CD4-positive, alpha-beta T cell treated with Interleukin-4 for 4 hours (primary cell): ENCODE measurements around the gene SLC19A3.
"Not testable (repeated sequence)": the region's sequence is repeated elsewhere in the genome, so short reads cannot be mapped to it uniquely, and the experiment has no call there.

Experiments
- DNase-seq: peaks from one replicate; pipeline ENCODE4 v3.0.0-alpha.2; 2020

Gene SLC19A3

DNA sequence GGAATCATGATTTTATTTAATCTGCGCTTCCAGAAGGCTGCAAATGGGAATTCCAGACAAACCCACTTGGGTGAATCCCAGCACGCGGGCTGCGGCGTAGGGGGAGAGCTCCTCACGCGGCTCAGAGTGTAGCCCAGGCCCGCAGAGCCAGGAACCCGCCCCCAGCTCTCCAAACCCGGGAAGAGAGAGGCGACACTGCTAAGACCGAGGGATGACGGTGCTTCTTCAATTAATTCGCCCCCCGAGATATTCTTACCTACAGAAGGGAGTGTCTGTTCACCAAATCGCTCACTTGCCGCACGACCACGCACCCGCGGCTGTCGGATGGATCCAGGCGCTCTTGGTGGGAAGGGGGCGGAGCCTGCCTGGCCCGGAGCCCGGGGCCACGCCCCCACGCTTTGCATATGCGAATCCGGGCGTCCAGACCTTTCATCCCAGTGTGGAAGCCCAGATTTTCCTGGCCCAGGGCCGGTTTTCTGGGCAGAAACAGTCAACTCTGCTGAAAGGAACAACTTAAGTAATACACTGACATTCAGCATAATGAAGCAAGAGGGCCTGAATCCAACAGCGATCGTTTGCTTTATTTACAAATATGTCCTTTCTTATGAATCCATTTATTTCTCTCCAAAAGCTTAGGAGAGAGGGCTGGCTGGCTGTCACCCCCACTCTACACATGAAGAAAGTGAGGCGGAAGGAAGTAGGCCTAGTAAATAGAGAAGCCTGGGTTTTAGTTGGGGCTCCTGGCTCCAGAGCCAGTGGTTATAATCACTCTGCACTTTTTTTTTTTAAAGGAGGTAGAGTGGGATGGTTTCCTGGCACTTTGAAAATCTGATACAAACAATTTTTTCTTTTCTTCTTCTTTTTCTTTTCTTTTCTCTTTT is at the start of gene SLC19A3:
SLC19A3 (minus strand) TSS at position 342 of the 881 bp plus-strand sequence. CDS start 15,710 bp downstream, outside the sequence.
- no peak for DNase-seq

DNA sequence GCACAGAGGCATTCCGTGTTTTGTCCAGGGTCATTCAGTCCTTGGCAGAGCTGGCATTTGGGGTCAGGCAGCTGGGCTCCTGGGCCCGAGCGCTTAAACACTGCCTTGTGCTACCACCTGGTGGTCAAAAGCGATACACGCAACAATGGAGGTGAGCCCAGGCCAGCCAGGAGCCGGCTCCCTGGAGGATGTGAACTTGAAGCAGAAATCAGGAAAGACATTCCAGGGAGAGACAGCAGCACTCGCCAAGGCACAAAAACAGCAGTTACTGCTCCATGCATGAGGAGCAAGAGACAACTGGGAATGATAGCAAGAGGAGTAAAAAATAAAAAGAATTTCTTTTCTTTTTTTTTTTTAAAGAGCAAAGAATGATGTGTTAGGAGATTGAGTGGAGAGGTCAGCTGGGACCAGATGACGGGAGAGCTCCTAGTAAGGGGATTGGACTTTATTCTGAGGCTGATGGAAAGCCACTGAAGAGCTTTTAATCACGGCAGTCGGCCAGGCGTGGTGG is 48.6 kb upstream of the SLC19A3 start:
- DNase-seq = peak; percentile 37

DNA sequence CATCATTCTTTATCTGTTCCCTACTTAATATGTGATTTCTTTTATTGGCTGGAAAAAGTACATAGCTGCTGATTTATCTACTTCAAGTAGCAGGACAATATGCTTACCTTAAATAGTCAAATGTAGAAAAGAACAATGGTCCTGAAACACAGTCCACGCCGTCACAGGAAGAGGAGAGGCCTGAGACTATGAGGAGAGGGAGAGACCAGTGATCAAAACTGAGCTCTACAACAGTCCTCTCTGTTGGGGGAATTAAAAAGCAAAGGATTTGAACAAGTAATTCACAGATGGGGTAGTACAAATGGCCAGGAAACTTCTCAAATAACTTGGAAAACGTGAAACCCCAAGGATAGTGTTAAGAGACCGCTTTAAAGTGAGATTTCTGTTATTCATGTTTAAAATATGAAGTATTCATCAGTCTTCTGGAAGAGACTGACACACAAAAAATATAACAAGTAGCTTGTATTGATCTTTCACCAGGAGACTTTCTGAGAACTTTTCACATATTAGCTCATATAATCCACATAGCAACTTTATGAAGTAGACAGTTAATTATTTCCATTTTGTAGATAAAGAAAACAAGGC is 48.1 kb upstream of the SLC19A3 start:
- no peak for DNase-seq

DNA sequence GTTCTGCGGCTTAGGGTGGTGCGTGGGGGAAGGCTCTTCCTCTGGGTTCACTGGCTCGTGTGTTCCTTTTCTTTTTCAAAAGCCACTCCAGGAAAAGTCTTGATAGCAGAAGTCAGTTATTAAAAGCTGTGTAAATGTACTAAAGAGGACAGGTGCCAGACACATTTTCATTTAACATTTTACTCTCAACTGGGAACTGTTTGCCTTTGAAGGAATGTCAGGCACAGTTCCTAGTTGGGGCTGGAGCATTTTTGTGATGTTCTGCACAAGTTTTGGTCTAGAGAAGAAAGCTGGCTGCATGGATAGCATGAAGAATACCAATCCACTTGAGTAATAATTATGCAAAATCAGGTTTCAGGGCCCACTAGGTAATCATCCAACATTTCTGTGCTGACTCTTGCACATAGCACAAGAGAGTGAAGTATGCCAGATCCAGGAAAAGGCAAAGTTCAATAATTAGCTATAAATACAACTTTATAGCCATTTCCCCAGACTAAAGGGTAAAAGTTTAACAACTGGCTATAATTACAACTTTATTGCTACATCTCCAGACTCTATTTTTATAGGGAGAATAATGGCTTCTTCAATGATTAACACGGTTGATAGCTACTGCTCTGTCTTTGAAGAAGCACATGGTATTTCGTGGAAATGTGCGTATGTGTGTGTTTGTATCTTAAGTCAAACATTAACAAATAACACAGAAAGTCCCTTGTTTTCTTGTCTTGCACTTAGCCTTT is 44.1 kb upstream of the SLC19A3 start:
- DNase-seq = no peak

DNA sequence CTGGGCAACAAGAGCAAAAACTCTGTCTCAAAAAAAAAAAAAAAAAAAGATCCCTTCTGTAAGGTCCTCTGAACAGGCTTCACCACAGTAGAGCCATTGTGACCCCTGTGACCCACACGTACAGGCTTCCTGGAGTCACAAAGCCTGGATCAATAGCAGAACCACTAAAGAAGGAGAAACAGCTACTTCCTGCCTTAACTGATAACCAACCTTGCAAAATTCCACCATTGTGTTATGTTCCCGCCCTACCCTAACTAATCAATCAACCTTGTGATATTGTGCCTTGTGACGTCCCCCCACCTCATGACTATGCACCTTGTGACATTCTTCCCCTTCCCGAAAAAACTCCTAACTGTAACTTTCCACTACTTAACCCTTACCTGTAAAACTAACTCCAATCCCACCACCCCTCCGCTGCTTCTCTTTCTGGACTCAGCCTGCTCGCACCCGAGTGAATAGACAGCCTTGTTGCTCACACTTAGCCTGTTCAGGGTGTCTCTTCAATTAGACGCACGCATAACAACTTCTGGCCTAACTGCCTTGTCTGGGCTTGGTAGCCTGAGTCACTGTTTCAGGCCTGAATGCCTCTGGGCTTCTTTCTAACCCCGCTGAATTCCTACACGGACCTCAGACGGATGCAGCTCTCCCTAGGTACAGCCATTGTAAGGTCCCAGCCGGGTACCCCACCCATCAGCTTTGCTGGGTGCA is 41.7 kb upstream of the SLC19A3 start:
- DNase-seq = no peak

DNA sequence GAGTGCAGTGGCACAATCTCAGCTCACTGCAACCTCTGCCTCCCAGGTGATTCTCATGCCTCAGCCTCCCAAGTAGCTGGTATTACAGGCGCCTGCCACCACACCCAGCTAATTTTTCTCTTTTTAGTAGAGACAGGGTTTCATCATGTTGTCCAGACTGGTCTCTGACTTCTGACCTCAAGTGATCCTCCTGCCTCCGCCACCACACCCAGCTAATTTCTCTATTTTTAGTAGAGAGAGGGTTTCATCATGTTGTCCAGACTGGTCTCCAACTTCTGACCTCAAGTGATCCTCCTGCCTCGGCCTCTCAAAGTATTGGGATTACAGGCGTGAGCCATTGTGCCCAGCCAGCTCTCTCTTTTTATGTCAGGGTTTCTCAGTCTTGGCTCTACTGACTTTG is 38.4 kb upstream of the SLC19A3 start:
- not testable (repeated sequence) for DNase-seq

DNA sequence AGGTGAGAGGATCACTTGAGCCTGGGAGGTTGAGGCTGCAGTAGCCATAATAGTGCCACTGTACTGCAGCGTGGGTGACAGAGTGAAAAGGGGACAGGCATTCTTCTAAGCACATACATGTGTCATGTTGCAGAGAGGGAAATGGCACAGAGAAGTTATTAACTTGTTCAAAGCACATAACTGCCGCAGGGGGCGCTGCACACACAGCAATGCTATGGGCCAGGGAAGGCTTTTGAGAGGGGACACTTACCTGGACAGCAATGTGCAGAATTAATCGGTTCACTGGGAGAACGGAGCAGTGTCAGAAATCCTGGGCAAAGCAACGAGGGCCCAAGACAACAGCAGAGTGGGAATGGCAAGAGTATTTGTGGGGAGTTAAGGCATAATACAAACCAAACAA is 30.3 kb upstream of the SLC19A3 start:
- DNase-seq = no peak

DNA sequence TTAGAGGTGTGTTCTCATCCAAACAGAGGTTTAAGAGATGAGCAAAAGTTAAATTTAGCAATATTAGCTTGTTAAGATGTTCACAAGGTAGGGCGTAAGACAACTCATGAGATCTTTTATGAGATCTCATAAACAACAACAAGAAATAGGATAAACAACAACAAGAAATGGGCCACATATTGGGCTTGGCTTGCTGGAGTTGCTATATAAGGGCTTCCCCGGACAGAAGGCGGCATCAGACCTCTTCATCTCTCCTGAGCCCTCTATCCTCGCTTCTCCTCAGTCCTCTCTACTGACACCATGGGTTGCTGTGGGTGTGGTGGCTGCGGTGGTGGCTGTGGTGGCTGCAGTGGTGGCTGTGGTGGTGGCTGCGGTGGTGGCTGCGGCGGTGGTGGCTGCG is 27.8 kb upstream of the SLC19A3 start, which contains the start of gene SCYGR8:
SCYGR8 (plus strand) TSS at position 301 of the 400 bp plus-strand sequence; CDS start at position 301, 0 bp downstream.
- no peak for DNase-seq

DNA sequence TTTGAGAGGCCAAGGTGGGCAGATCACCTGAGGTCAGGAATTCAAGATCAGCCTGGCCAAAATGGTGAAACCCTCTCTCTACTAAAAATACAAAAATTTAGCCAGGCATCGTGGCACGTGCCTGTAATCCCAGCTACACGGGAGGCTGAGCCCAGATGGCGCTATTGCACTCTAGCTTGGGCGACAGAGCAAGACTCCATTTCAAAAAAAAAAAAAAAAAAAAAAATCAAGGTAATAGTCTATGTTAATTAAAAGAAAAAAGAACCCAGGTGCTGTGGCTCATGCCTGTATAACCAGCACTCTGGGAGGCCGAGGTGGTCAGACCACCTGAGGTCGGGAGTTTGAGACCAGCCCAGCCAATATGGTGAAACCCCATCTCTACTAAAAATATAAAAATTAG is 22.9 kb upstream of the SLC19A3 start:
- DNase-seq = not testable (repeated sequence)

DNA sequence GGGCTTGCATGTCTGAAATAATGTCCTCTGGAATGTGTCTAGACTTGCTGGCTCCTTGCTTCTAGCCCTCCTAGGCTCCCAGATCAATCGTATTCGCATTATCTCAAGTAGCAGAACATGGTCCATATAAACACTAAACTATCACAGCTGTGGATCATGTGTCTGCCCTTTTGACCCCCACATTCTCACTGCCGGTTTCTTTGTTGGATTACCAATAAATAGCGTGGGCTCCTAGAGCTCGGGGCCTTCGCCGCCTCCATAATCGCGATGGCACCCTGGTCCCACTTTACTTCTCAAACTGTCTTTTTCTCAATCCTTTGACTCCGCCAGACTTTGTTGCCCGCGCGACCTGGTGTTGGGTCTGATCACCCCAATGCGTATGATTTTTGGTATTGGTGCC is 21.5 kb upstream of the SLC19A3 start:
- DNase-seq = no peak

DNA sequence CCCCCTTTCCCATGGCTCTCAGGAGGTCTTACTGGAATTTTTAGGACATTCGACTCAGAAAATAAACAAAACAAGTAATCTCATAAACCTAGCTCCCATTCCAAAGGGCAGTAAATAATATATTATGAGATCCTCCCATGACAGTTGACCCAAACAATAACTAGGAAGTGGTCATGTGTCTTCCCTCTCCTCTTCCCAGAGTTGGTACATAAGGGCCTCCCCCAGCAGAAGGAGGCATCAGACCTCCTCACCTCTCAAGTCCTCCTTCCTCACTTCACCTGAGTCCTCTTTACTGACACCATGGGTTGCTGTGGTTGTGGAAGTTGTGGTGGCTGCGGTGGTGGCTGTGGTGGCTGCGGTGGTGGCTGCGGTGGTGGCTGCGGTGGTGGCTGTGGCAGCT is 10.2 kb upstream of the SLC19A3 start, which contains the start of gene SCYGR7:
SCYGR7 (plus strand) TSS at position 301 of the 400 bp plus-strand sequence; CDS start at position 301, 0 bp downstream.
- DNase-seq = no peak

DNA sequence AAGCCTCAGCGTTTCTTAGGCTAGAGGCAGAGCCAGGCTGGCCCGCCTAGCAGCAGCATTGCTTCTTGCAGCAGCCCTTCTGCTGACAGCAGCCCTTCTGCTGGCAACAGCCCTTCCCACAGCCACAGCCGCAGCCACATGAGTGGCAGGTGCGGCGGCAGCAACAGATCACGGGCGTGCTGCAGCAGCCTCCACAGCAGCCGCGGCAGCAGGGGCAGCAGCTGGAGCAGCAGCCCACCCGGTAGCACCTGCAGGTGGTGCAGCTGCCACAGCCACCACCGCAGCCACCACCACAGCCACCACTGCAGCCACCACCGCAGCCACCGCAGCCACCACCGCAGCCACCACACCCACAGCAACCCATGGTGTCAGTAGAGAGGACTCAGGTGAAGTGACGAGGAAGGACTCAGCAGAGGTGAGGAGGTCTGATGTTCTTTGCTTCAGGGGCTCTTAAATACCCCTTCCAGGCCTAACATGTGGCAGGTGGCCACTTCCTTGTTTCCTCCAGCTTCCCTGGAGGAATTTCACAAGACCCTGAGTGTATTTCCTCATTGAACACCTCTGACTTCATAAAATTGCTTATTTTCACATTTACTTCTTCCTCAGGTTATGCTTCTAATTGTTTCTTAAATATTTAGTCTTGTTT is 6.7 kb upstream of the SLC19A3 start, which contains the start of gene SCYGR6:
SCYGR6 (minus strand) TSS at position 364 of the 646 bp plus-strand sequence; CDS start at position 364, 0 bp downstream.
- no peak for DNase-seq

DNA sequence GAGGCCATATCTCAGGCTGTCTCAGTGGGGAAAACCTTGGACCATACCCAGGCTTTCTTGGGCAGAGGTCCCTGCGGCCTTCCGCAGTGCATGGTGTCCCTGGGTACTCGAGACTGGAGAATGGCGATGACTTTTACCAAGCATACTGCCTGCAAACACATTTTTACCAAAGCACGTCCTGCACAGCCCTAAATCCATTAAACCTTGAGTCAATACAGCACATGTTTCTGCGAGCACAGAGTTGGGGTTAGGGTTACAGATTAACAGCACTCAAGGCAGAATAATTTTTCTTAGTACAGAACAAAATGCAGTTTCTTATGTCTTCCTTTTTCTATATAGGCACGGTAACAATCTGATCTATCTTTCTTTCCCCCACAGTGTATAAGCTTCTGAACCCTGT is 5.0 kb upstream of the SLC19A3 start:
- DNase-seq = not testable (repeated sequence)

DNA sequence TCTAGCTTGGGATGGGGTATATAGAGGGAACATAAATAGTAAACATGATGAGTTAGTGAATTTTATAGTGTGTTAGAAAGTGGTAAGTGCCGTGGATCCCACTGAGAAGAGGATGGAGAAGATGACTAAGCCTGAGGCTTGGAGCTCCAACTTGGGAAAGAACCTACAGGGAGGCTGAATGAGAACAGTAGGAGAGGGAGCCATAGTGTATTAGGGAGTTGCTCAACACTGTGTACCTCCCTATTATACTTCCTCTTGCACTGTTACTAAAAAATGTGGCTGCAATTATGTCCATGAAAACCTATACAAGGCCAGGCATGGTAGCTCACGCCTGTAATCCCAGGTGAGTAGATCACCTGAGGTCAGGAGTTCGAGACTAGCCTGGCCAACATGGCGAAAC is 2.9 kb upstream of the SLC19A3 start:
- DNase-seq = no peak

DNA sequence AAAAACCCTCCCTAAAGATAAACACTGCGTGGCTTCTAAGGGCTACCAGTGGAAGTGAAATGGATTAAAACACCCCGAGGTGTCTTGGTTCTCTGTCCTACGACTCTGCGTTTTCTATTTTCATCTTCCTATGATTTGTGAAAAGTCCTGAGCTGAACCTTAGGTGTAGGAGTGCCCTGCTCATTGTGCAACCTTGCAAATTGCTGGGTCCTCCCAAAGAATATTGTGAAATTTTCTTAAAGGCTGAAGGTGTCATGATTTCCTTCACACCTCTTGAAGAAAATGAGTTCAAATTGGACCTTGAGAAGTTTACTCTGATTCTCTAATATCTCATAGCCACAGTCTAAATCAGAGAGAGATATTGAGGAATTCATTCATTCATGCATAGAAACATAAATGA is 1.8 kb upstream of the SLC19A3 start:
- DNase-seq = no peak

DNA sequence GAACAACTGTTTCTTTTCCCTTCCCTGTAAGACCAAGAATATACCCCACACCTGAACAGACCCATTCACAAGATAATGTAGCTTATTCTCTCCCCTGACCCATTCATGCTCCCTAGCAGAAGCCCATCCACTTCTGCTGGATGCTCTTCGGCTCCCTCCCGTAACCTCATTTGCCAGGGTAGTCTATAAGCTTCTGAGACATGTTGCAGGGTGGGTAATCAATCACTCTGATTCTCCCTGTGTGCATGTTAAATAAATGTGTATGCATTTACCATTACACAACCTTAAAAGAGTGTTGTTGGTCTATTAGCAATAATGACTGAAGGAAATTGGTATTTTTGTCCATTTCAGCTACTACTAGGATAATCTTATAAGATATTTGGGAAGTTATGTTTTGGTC is 1.3 kb downstream of the SLC19A3 start:
- DNase-seq = no peak

DNA sequence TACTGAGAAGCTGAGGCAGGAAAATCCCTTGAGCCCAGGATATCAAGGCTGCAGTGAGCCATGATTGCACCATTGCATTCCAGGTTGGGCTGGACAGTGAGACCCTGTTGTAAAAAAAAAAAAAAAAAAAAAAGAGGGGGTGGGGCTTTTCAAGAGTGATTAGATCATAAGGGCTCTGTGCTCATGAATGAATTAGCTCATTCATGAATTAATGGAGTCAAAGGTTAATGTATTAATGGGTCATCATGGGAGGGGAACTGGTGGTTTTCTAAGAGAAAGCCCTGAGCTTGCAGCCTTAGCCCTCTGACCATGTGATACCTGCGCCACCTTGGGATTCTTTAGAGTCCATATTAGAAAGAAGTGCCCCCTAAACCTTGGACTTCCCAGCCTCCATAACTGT is 4.5 kb downstream of the SLC19A3 start:
- no peak for DNase-seq

DNA sequence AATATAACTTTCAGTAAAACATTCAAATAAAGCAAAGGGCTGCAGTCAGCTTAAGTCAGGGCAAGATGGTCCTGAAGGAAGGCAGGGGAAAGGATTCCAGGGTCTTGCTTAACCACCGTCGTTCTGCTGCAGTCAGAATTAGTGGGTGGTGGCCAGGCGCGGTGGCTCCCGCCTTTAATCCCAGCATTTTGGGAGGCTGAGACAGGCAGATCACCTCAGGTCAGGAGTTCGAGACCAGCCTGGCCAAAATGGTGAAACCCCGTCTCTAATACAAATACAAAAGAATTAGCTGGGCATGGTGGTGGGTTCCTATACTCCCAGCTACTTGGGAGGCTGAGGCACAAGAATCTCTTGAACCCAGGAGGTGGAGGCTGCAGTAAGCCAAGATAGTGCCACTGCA is 6.8 kb downstream of the SLC19A3 start:
- DNase-seq = no peak

DNA sequence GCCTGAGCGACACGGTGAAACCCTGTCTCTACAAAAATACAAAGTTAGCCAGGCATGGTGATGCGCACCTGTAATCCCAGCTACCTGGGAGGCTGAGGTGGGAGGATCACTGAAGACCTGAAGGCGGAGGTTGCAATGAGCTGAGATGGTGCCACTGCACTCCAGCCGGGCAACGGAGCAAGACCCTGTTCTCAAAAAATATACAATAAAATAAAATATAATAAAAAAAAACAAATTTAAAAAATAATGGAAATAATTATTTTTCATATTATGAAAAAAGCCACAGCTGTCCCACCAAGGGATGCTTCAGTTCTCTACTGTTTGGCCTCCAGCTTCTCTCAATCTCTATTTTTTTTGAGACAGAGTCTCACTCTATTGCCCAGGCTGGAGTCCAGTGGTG is 10.4 kb downstream of the SLC19A3 start:
- no peak for DNase-seq

DNA sequence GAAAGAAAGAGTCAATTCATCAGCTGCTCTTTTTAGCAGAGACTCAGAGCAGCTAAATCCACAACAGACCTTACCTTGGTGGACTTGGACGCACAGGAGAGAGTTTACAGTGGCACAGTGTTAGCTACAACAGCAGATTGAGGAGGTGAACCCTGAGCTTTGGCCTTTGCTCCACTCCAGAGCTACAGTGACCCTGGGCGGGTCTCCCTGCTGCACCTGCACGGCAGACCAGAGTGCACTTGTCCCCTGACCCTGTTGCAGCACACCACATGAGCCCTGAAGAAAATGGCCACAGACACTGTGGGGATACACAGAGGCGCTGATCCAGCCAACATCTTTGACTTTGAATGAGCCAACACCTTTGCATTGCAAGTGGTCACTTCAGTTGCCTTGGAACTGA is 11.0 kb downstream of the SLC19A3 start:
- DNase-seq = no peak

DNA sequence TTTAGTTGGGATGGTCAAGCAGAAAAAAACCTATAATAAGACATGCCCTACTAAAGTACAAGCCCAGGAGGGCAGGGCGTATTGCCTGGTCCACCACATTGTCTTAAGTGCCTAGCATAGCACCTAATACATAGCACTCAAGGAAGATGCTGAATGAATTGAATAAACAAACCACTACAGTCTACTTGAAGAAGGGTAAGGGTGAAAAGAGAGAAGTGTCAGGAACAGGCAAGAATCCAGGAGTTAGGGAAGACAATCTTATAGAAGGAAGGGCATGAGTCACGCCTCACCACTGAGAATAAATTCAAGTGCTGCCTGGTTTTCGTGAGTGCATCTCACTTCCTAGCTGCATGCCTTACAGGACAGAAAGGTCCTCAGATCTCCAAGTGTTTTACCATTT is 13.9 kb downstream of the SLC19A3 start:
- no peak for DNase-seq

DNA sequence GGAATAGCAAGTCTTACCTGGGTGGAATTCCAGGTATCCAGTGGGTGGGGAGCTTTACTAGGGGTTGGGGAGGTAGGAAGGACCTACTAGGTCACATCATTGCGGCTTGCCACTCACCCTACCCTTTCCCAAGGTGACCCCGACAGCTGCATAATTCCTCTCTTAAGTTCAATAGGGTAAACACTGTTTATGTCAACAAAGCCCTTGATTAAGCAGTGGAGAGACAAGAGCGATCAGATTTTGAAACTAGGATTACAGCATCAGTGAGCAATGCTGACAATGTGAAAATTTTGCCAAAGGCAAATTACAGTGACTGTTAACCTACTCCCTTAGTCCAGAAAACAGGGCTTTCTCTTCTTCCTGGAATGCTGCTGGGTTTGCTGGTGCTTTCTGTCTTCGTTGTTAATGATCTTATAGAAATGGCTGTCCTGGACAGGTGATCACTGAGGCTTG is 14.5 kb downstream of the SLC19A3 start:
- DNase-seq = no peak
